Measurements from ENCODE around the gene CTBS.

DNA sequence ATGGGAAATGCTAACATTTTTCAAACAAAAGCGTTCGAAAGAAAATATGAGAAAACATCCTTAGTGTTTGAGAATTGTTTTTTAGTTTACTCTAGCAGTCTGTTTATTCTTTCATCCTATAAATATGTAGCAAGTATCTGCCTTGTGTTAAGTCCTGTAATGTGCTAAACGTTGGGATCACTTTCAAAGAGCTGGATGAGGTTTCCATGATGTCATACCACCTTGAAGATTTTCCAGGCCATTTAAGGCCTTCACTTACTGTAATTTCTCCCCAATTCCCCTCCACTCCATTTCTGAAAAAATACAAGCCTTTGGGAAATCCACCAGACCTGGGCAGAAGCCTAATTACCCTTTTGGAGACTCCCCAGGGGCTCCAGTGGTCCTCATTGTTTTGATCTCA, 24.2 kb upstream of the CTBS start:
- no peak for TF ChIP-seq POLR2AphosphoS5 (IDR thresholded peaks at IDR 0.05)
- TF ChIP-seq POLR2A (IDR thresholded peaks at IDR 0.05), result no peak
- TF ChIP-seq, protein P1, sequence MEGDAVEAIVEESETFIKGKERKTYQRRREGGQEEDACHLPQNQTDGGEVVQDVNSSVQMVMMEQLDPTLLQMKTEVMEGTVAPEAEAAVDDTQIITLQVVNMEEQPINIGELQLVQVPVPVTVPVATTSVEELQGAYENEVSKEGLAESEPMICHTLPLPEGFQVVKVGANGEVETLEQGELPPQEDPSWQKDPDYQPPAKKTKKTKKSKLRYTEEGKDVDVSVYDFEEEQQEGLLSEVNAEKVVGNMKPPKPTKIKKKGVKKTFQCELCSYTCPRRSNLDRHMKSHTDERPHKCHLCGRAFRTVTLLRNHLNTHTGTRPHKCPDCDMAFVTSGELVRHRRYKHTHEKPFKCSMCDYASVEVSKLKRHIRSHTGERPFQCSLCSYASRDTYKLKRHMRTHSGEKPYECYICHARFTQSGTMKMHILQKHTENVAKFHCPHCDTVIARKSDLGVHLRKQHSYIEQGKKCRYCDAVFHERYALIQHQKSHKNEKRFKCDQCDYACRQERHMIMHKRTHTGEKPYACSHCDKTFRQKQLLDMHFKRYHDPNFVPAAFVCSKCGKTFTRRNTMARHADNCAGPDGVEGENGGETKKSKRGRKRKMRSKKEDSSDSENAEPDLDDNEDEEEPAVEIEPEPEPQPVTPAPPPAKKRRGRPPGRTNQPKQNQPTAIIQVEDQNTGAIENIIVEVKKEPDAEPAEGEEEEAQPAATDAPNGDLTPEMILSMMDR (IDR thresholded peaks at IDR 0.05), result no peak

Data from gastroesophageal sphincter (tissue), 3 donors.